ENCODE measurements around the gene DOK6.

DNA sequence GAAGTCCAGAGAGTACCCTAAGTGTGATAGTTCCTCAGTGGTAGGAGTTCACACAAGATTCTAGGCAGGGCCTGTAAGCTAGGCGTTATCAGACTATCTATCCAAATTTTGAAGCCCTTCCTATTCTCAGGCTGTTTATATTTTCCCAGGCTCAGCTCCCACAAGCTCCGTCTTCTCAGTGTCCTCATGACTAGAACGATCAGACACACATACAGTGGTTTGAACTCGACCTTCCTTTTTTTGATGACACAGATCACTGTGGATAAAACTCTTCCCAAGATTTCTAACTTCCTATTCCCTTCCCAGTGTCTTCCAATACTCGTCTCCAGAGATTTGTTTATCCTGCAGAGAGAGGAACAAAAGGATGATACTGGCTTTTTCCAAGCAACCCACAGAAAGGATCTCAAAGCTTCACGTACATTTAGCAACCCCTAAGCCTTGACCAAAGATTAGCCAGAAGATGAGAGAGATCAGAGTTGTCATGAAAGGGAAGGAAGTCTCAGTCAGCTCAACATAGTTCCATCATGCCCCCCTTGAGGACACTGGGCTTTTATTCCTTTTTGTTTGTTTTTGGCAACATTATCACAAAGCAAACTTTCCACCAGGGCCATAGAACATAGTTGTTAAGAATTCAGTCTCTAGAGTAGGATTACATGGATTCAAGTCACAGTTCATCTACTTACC lies 42.3 kb upstream of the DOK6 start:
- no peak for TF ChIP-seq POLR2A (IDR thresholded peaks at IDR 0.05)
- TF ChIP-seq, protein P1, sequence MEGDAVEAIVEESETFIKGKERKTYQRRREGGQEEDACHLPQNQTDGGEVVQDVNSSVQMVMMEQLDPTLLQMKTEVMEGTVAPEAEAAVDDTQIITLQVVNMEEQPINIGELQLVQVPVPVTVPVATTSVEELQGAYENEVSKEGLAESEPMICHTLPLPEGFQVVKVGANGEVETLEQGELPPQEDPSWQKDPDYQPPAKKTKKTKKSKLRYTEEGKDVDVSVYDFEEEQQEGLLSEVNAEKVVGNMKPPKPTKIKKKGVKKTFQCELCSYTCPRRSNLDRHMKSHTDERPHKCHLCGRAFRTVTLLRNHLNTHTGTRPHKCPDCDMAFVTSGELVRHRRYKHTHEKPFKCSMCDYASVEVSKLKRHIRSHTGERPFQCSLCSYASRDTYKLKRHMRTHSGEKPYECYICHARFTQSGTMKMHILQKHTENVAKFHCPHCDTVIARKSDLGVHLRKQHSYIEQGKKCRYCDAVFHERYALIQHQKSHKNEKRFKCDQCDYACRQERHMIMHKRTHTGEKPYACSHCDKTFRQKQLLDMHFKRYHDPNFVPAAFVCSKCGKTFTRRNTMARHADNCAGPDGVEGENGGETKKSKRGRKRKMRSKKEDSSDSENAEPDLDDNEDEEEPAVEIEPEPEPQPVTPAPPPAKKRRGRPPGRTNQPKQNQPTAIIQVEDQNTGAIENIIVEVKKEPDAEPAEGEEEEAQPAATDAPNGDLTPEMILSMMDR (IDR thresholded peaks at IDR 0.05): no peak
- no peak for TF ChIP-seq POLR2AphosphoS5 (IDR thresholded peaks at IDR 0.05)
- TF ChIP-seq EP300 (IDR thresholded peaks at IDR 0.05): no peak
